GM21367 (cell line): ENCODE data around the gene TSPAN6.

ENCODE experiments used
- ATAC-seq: cut with Tn5 transposase; IDR thresholded peaks from one replicate; pipeline ENCODE4 v1.9.1; 2021; ENCODE audit not compliant: unreplicated experiment

Gene TSPAN6, protein sequence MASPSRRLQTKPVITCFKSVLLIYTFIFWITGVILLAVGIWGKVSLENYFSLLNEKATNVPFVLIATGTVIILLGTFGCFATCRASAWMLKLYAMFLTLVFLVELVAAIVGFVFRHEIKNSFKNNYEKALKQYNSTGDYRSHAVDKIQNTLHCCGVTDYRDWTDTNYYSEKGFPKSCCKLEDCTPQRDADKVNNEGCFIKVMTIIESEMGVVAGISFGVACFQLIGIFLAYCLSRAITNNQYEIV

GRCh38 chrX:100636321-100636991 lies at the start of gene TSPAN6:
Gene TSPAN6 (minus strand): TSS chrX:100636806. CDS start chrX:100636694, 112 bp downstream.
- peak; percentile 80 for ATAC-seq

DNA sequence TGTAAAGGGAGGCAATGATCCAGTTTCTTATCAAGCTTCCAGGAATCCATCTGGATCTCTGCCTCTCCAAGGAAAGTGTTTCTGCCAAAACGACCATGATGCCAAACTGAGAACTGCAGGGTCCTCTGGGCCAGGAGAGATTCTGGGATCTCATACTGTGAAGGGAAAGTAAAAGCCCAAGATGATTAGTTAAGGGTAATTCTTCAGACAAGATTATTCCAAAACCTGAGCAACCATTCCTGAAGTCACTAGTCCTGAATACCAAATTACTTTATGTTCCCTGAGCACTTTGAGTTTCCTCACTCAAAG lies 49.3 kb upstream of the TSPAN6 start:
- no peak for ATAC-seq

DNA sequence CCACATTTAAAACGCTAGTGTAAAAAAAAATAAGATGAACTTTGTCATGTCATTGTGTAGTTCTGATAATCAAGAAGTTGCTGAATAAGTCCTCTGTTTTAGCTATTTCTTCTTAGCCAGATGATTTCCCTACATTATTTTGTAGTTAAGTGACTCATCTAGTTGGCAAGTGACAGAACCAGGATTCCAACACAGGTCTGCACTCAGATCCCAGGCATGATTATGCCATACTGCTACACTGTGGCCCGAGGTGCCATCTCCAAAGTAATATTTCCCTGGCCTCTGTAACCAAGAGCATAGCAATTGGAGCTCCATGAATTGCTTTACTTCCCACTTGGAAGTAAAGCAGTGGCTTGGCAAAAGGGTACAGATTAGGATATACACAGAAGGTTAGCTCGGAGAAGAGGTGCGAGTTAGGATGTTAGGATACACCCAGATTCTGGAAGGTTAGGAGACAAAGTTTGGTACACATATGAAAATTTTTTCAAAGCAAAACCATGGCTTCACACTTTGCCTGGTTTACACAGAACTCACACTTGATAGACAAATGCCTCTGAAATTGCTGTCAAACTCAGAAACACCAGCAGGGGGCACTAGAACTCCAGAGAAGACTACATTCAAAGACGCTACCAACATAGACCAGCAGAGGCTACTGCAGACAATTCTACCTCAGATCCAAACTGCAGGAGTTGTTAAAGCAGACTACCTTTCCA lies 48.8 kb upstream of the TSPAN6 start:
- ATAC-seq = peak; percentile 64

GRCh38 chrX:100682939-100683338 lies 46.3 kb upstream of the TSPAN6 start:
- ATAC-seq = no peak

DNA sequence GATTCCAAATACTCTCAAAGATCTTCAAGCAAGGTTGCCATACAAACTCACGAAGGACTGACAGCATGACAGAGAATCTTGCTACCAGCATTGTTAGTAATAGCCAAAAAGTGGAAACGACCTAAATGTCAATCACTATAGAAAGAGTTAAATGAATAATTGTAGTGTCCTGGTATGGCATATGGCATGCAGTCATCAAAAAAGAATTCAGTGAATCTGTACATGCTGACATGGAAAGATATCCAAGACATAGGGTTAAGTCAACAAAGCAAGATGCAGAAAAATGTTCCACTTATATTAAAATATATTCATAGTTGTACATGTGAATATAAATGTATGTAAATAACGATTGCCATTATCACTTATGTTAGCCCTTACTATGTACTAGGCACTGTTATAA lies 45.0 kb upstream of the TSPAN6 start:
- ATAC-seq = no peak

- ATAC-seq = no peak
Observed at GRCh38 chrX:100680756-100681155, 44.1 kb upstream of the TSPAN6 start.

DNA sequence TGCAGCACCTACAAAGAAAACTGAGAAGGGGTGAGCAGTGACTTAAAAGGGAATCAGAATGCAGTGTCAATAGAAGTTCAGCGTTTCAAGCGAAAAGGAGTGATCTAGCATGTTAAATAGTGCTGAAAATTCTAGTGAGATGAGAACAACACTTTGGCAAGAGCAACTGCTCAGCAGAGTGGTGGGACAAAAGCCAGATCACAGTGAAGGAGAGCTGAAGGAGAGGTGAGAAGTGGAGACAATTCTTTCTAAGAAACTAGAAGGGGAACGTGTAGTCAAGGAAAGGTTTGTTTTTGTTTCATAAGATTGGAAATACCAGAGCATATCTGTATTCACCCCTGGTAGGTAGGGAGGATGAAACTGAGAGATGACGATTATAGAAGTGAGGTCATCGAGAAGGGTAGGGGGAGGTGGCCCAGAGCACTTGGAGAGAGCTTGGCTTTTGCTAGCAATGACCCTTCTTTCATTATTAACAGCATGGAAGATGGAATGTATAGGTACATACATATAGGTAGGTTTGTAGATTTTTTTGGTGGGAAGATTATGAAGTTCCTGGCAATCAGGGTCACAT lies 41.1 kb upstream of the TSPAN6 start:
- ATAC-seq = no peak

DNA sequence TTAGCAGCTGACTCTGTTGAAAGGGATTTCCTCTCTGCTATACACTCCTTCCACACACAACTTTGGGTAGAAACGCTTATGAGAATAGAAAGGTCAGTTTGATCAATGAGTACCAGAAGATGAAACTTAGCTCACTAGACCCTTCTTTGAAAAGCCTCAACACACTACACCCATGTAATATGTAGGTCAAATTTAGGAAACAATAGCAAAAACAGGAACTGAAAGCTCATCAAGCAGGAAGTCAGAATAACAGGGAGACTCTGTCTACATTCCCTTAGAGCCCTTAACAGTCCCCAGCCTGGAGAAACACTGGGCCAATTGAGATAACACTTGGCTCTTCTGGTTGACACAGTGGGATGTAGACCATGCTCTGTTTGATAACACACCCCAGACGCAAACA lies 38.1 kb upstream of the TSPAN6 start:
- no peak for ATAC-seq

DNA sequence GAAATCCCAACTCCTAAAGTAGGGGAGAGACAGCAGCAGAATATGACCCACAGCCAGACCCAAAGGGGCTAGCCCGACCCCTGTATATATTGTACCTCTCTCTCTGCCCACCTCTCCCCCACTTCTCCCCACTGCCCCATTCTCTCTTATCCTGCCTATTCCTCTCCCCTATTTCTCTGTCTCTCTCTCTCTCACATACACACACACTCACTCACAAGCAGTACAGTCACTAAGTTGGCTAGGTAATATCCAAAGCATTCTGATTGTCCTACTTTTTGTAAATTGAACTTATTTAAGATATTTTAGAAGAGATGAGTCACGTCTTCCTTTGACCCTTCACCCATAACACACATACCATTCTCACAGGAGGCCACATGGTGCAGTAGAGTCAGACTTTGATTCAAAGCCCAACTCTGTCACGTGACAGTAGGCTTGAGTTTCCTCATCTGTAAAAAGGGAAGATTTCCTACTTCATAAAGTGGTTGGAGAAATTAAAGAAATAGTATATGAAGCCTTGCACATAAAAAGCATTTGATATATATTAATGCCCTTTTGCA lies 36.9 kb upstream of the TSPAN6 start:
- ATAC-seq = no peak

- ATAC-seq = no peak
Observed at GRCh38 chrX:100672966-100673365, 36.4 kb upstream of the TSPAN6 start.

GRCh38 chrX:100663642-100664041 lies 27.0 kb upstream of the TSPAN6 start:
- no peak for ATAC-seq

DNA sequence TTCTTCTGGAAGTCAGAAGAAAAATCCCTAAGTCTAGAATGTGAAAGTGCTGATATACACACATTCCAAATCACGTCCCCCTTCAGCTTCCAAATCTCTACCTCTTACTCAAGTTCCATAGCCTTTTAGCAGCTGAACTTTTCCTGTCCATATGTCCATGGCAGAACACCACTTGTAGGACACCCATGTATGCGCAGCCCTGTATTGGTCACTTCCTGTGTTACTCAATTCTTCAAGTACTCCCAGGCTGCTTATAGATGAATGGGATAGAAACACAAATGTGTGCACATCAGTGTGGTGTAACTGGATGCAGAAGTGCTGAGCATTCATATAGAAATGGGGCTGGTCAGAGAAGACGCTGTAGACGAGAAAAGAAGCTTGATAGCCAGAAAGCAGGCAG lies 26.2 kb upstream of the TSPAN6 start:
- no peak for ATAC-seq

DNA sequence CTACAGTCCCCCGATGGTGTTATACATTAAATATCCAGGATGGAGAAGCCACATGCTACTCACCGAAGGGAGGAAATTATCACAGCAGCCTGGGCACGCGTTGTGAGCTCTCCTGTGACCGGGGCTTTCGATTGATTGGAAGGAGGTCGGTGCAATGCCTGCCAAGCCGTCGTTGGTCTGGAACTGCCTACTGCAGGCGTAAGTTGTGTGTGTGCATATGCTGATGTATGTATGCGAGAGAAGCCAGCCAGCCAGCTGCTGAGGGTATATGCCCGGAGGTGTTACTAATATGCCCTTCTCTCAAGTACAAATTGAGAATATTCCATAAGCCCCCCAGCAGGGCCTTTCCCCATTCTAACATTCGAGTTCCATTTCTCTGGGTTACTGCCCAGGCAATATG lies 25.6 kb upstream of the TSPAN6 start:
- no peak for ATAC-seq

DNA sequence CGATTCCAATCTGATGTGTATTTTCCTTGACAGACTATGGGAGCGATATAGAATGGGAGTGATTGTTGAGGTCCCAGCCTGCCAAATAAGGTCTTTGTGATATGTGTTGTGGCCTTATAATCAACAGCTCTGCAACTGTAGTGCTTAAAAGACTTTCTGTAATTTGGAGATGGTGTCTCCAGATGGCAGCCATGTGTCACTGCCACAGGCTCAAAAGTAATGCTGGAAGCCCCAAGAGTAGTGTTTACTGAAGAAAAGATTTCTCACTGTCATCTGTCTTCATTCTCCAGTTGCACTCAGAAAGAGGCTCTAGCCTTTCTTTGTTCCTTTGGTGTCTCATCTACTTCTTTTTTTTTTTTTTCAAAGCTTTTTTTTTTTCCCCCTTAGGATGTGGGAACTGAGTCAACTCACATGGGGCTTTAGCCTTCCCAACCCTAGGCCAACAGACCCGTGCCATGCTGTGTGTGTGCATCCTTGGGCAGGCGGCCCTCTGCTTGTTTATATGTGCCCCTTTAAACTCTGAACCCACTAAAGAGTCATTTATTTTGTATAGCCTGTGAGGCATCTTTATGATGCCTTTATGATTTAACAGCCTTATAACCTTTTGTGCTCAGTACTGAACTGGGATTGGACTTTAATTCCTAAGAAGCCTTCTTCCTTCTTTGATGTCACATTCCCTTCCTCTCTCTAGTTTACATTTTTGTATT lies 23.0 kb upstream of the TSPAN6 start:
- no peak for ATAC-seq

- ATAC-seq = no peak
Observed at GRCh38 chrX:100658941-100659381, 22.4 kb upstream of the TSPAN6 start.

DNA sequence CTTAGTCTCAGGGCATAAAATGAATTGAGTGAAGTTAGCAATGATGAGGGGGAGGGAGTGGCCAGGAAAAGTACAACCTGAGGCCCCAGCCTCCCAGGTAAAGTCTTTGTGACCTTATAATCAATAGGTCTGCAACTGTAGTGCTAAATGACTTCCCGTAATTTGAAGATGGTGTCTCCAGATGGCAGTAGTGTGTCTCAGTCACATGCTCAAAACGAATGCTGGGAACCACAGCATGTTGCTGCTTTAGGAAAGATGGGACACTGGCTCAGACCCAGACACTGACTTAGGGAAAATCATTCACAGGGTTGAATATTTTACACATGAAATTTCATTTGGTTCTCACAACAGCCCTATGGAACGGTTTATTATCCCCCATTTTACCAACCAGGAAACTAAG lies 17.7 kb upstream of the TSPAN6 start:
- no peak for ATAC-seq

DNA sequence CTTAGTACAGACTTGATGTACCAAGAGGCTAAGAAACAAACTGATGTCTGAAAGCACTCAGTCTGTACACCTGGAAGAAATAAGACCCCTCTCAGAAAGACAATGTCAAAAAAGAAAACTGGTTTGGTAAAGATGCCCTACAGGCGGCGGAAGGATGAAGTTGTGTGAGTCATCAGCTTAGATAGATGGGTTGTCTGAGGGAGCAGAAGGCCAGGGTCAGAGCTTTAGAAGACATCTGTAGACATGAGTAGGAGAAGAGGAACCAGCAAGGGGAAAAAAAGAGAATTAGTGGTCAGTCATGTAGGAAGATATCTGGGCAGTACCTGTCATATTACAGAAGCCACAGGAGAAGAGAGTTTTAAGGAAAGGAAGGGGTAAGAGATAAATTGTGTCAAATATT lies 15.7 kb upstream of the TSPAN6 start:
- ATAC-seq = no peak

GRCh38 chrX:100650841-100651240 lies 14.2 kb upstream of the TSPAN6 start:
- no peak for ATAC-seq

DNA sequence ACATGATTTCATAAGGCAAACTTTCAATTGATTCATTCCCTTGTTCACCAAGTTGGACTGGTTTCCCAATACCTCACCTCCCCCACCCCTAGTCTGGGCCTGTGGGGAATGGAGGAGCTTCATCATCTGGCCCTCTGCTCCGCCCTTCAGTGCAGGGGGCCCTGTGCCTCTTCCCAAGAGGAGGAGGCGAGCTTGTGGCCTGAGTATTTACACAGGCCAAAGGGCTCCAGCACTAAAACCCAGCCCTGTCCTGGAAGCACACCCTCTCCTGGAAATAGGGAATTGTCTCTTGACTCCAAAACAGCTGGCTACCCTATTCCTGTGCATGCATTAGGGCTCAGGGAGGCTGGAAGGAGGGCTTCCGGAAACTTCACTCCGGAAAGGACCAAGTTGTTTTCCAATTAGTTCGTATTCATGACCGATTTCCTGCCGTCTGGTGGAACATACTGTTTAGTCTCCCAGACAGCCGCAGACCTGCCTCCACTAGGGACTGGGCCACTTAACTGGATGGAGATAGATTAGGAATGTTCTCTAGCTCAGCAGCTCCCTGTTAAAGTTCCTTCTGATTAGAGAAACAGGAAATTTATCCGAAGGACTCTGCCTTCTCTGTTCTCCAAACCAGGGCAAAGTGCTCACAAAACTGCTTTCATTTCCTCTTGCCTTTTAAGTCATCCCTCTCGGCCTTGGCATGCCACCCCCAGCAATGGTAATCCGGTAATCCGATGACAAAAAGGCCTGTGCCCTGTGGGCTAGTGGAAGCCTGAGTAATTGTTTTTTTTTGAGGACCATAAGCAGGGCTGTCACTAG lies 13.1 kb upstream of the TSPAN6 start:
- ATAC-seq = no peak
